IPS-18a (cell line): ENCODE measurements around the gene MED13L.

ENCODE experiments used
- H3K27ac ChIP-seq: one replicate; pipeline ENCODE4 v1.5.1; 2013; ENCODE audit warnings: low read length
- H3K27me3 ChIP-seq: one replicate; pipeline ENCODE4 v1.6.1; 2013; ENCODE audit warnings: mild to moderate bottlenecking, low read length; ENCODE audit not compliant: control insufficient read depth, insufficient read depth
- H3K36me3 ChIP-seq: one replicate; pipeline ENCODE4 v1.6.1; 2013; ENCODE audit warnings: low read depth, low read length; ENCODE audit not compliant: control insufficient read depth
- H3K4me1 ChIP-seq: one replicate; pipeline ENCODE4 v1.6.1; 2013; ENCODE audit warnings: low read depth, low read length; ENCODE audit not compliant: control insufficient read depth
- H3K4me3 ChIP-seq: one replicate; pipeline ENCODE4 v1.5.1; 2013; ENCODE audit warnings: low read length
- H3K9ac ChIP-seq: one replicate; pipeline ENCODE4 v1.6.1; 2013; ENCODE audit warnings: mild to moderate bottlenecking, low read length, moderate library complexity
- H3K9me3 ChIP-seq: one replicate; pipeline ENCODE4 v1.6.1; 2013; ENCODE audit warnings: low read depth, low read length; ENCODE audit not compliant: control insufficient read depth

Gene MED13L

GRCh38 chr12:116087962-116088361 lies 189.5 kb downstream of the MED13L start:
- no peak overlapping the region for H3K9ac ChIP-seq
- H3K27ac ChIP-seq = no peak overlapping the region
- H3K9me3 ChIP-seq = no peaks in the 10 kb centered on the region

GRCh38 chr12:116087399-116087798 lies 190.1 kb downstream of the MED13L start:
- no peaks in the 10 kb centered on the region for H3K27me3 ChIP-seq
- peaks cover 8% of the 10 kb centered on the region for H3K4me1 ChIP-seq
- H3K9ac ChIP-seq = no peak overlapping the region
- no peaks in the 10 kb centered on the region for H3K36me3 ChIP-seq
- H3K9me3 ChIP-seq = no peaks in the 10 kb centered on the region
- H3K27ac ChIP-seq = no peak overlapping the region
- no peak overlapping the region for H3K4me3 ChIP-seq

More at GRCh38 chr12:116087962-116088361, 189.5 kb downstream of the MED13L start:
- peaks cover 8% of the 10 kb centered on the region for H3K4me1 ChIP-seq
- H3K4me3 ChIP-seq = no peak overlapping the region
- no peaks in the 10 kb centered on the region for H3K36me3 ChIP-seq
- H3K27me3 ChIP-seq = no peaks in the 10 kb centered on the region

GRCh38 chr12:116080415-116080814 lies 197.1 kb downstream of the MED13L start:
- Histone ChIP-seq H3K4me3 (no peak overlapping the region), H3K9me3 (no peaks in the 10 kb centered on the region), H3K9ac (no peak overlapping the region), H3K27me3 (no peaks in the 10 kb centered on the region), H3K27ac (no peak overlapping the region), H3K4me1 (no peaks in the 10 kb centered on the region), H3K36me3 (no peaks in the 10 kb centered on the region)

GRCh38 chr12:116078396-116078795 lies 199.1 kb downstream of the MED13L start:
- Histone ChIP-seq H3K9me3 (no peaks in the 10 kb centered on the region), H3K4me1 (no peaks in the 10 kb centered on the region), H3K27me3 (no peaks in the 10 kb centered on the region), H3K27ac (no peak overlapping the region), H3K36me3 (no peaks in the 10 kb centered on the region), H3K4me3 (no peak overlapping the region), H3K9ac (no peak overlapping the region)

GRCh38 chr12:116077431-116077830 lies 200.1 kb downstream of the MED13L start:
- Histone ChIP-seq H3K9ac (no peak overlapping the region), H3K27ac (no peak overlapping the region), H3K27me3 (no peaks in the 10 kb centered on the region), H3K4me3 (no peak overlapping the region), H3K9me3 (no peaks in the 10 kb centered on the region), H3K36me3 (no peaks in the 10 kb centered on the region), H3K4me1 (no peaks in the 10 kb centered on the region)

- Histone ChIP-seq H3K4me3 (no peak overlapping the region), H3K9me3 (no peaks in the 10 kb centered on the region), H3K27me3 (no peaks in the 10 kb centered on the region), H3K27ac (no peak overlapping the region), H3K9ac (no peak overlapping the region), H3K36me3 (no peaks in the 10 kb centered on the region), H3K4me1 (no peaks in the 10 kb centered on the region)
Measured at GRCh38 chr12:116076399-116076798, 201.1 kb downstream of the MED13L start.

GRCh38 chr12:116074686-116075085 lies 202.8 kb downstream of the MED13L start:
- Histone ChIP-seq H3K4me3 (no peak overlapping the region), H3K27ac (no peak overlapping the region), H3K36me3 (no peaks in the 10 kb centered on the region), H3K4me1 (no peaks in the 10 kb centered on the region), H3K27me3 (no peaks in the 10 kb centered on the region), H3K9me3 (no peaks in the 10 kb centered on the region), H3K9ac (no peak overlapping the region)

GRCh38 chr12:116071555-116072230 lies 205.8 kb downstream of the MED13L start:
- no peaks in the 10 kb centered on the region for H3K36me3 ChIP-seq
- H3K9ac ChIP-seq = no peak overlapping the region
- H3K27ac ChIP-seq = no peak overlapping the region
- no peaks in the 10 kb centered on the region for H3K4me1 ChIP-seq
- no peaks in the 10 kb centered on the region for H3K27me3 ChIP-seq
- H3K9me3 ChIP-seq = no peaks in the 10 kb centered on the region
- no peak overlapping the region for H3K4me3 ChIP-seq

GRCh38 chr12:116070444-116070843 lies 207.0 kb downstream of the MED13L start:
- Histone ChIP-seq H3K4me1 (no peaks in the 10 kb centered on the region), H3K9me3 (no peaks in the 10 kb centered on the region)

GRCh38 chr12:116069943-116070342 lies 207.6 kb downstream of the MED13L start:
- Histone ChIP-seq H3K4me1 (no peaks in the 10 kb centered on the region), H3K9ac (no peak overlapping the region), H3K9me3 (no peaks in the 10 kb centered on the region), H3K27me3 (no peaks in the 10 kb centered on the region), H3K27ac (no peak overlapping the region), H3K36me3 (no peaks in the 10 kb centered on the region), H3K4me3 (no peak overlapping the region)

More at GRCh38 chr12:116070444-116070843, 207.0 kb downstream of the MED13L start:
- H3K36me3 ChIP-seq = no peaks in the 10 kb centered on the region
- no peak overlapping the region for H3K27ac ChIP-seq
- H3K4me3 ChIP-seq = no peak overlapping the region
- no peak overlapping the region for H3K9ac ChIP-seq
- no peaks in the 10 kb centered on the region for H3K27me3 ChIP-seq

- Histone ChIP-seq H3K9me3 (no peaks in the 10 kb centered on the region), H3K27ac (no peak overlapping the region), H3K4me1 (peaks cover 5% of the 10 kb centered on the region), H3K27me3 (no peaks in the 10 kb centered on the region), H3K9ac (no peak overlapping the region), H3K36me3 (no peaks in the 10 kb centered on the region), H3K4me3 (no peak overlapping the region)
Measured at GRCh38 chr12:116068853-116069252, 208.6 kb downstream of the MED13L start.

GRCh38 chr12:116068371-116068770 lies 209.1 kb downstream of the MED13L start:
- no peak overlapping the region for H3K4me3 ChIP-seq
- H3K9ac ChIP-seq = no peak overlapping the region
- peaks cover 5% of the 10 kb centered on the region for H3K4me1 ChIP-seq
- H3K27me3 ChIP-seq = no peaks in the 10 kb centered on the region
- no peaks in the 10 kb centered on the region for H3K36me3 ChIP-seq
- H3K9me3 ChIP-seq = no peaks in the 10 kb centered on the region
- H3K27ac ChIP-seq = no peak overlapping the region
